HepG2 (cell line): ENCODE measurements around the gene OBP2B. TPM values are rescaled to one million over a fixed set of nuclear protein-coding genes. Genes with fewer than 3 reads are reported as not detected.

ENCODE experiments used
- CREB1 ChIP-seq, 2 experiments: fragments of 450-650 bp in 1 of 2; IDR thresholded peaks; 2 replicates each; pipeline ENCODE4 v1.6.1; 2016 to 2017; ENCODE audit warnings: control low read depth in 1 of 2, mild to moderate bottlenecking in 1 of 2, missing compliant biosample characterization in 1 of 2, missing genetic modification characterization in 1 of 2
- EP300 ChIP-seq, 3 experiments: sonication (generic) in 1 of 3; formaldehyde crosslinking in 1 of 3; IDR thresholded peaks; 2 replicates each; pipeline versions ENCODE4 v1.5.1 to v1.6.1; 2011 to 2020; ENCODE audit warnings: low read depth in 2 of 3, low read length in 2 of 3, borderline replicate concordance in 1 of 3, improper control_type of control experiment in 1 of 3, mild to moderate bottlenecking in 1 of 3, missing genetic modification reagents in 1 of 3, moderate library complexity in 1 of 3
- ETS1 ChIP-seq: sonication (generic); formaldehyde crosslinking; IDR thresholded peaks from 2 replicates; pipeline ENCODE4 v1.4.0; 2020; ENCODE audit warnings: missing genetic modification reagents
- FOXC1 ChIP-seq: sonication (generic); formaldehyde crosslinking; IDR thresholded peaks from 2 replicates; pipeline ENCODE4 v1.8.0; 2022; ENCODE audit warnings: mild to moderate bottlenecking, missing genetic modification reagents, borderline replicate concordance
- GPN1 ChIP-seq: sonication (generic); formaldehyde crosslinking; IDR thresholded peaks from 2 replicates; pipeline ENCODE4 v1.5.1; 2020; ENCODE audit warnings: missing genetic modification reagents, borderline replicate concordance
- HNF4G ChIP-seq, 2 experiments: sonication (generic) in 1 of 2; formaldehyde crosslinking in 1 of 2; IDR thresholded peaks; 2 replicates each; pipeline versions ENCODE4 v1.4.0 to v1.6.1; 2011 to 2020; ENCODE audit warnings: borderline replicate concordance in 2 of 2, low read depth in 2 of 2, mild to moderate bottlenecking in 2 of 2, low read length in 1 of 2, missing genetic modification reagents in 1 of 2, moderate library complexity in 1 of 2
- HOXA5 ChIP-seq: sonication (generic); formaldehyde crosslinking; IDR thresholded peaks from 2 replicates; pipeline ENCODE4 v1.4.0; 2020; ENCODE audit warnings: missing genetic modification reagents
- NFIB ChIP-seq: sonication (generic); formaldehyde crosslinking; IDR thresholded peaks from 2 replicates; pipeline ENCODE4 v1.9.0; 2021; ENCODE audit warnings: missing genetic modification reagents, mild to moderate bottlenecking, borderline replicate concordance
- PCBP2 ChIP-seq: fragments of 200-400 bp; formaldehyde crosslinking; optimal IDR thresholded peaks from 2 replicates; pipeline ENCODE3; 2018; ENCODE audit warnings: low read length, low read depth; ENCODE audit not compliant: poor library complexity, severe bottlenecking
- SP140L ChIP-seq: sonication (generic); formaldehyde crosslinking; IDR thresholded peaks from 2 replicates; pipeline ENCODE4 v1.4.0; 2020; ENCODE audit warnings: missing genetic modification reagents, borderline replicate concordance
- polyA plus RNA-seq, 8 experiments: library from polyadenylated mRNA; depleted of rRNA in 3 of 8; stranded (reverse) in 7 of 8; unstranded in 1 of 8; fragments of >200 nt; fragmentation: Illumina TruSeq in 4 of 8; extraction: Trizol in 4 of 8; gene quantifications; 2 replicates each; pipeline versions ENCODE4 v1.2.1 to v1.2.3, GENCODE V29; 2011 to 2016; ENCODE audit warnings: low read depth in 4 of 8, missing spikeins in 1 of 8, mixed read lengths in 1 of 8; ENCODE audit not compliant: insufficient read depth in 1 of 8
- total RNA-seq, 5 experiments: library from RNA; depleted of rRNA; stranded (reverse); fragments of >200 nt; fragmentation: Illumina TruSeq; extraction: Trizol; gene quantifications; 2 replicates each; pipeline ENCODE4 v1.2.3, GENCODE V29; 2016; ENCODE audit warnings: low read depth in 1 of 5

Gene OBP2B
- total and polyA plus RNA-seq, 2 of the 13 experiments (the other 11 are each of a cell fraction or from before 2014, with no cell fraction given) = not detected

- TF ChIP-seq NFIB (CRISPR knock-in tag) (no peak), HOXA5 (CRISPR knock-in tag) (no peak), FOXC1 (CRISPR knock-in tag) (no peak), EP300 (IDR thresholded peaks at IDR 0.05; ENCODE audit: low read depth in 2 of 2, low read length in 2 of 2) (no peak), EP300 (CRISPR knock-in tag; IDR thresholded peaks at IDR 0.05; ENCODE audit: borderline replicate concordance) (no peak), ETS1 (CRISPR knock-in tag) (no peak), PCBP2 (no peak), CREB1 (IDR thresholded peaks at IDR 0.05) (no peak), CREB1 (CRISPR knock-in tag; IDR thresholded peaks at IDR 0.05) (no peak), HNF4G (IDR thresholded peaks at IDR 0.05; ENCODE audit: borderline replicate concordance, low read depth, low read length) (no peak), HNF4G (CRISPR knock-in tag; IDR thresholded peaks at IDR 0.05; ENCODE audit: borderline replicate concordance, low read depth) (no peak), GPN1 (no peak), SP140L (CRISPR knock-in tag) (no peak)
Observed at GRCh38 chr9:133203506-133204075, 5.5 kb downstream of the OBP2B start (continued).
